H1 (cell line): ENCODE measurements around the gene BCKDHB. TPM values are rescaled to one million over a fixed set of nuclear protein-coding genes. Genes with fewer than 3 reads are reported as not detected.

Experiments
- TCF12 ChIP-seq: IDR thresholded peaks from 2 replicates; pipeline ENCODE4 v1.6.1; 2011; ENCODE audit warnings: low read depth, mild to moderate bottlenecking, low read length
- polyA plus RNA-seq, 7 experiments: library from polyadenylated mRNA; depleted of rRNA in 3 of 7; stranded (reverse) in 5 of 7; unstranded in 2 of 7; fragments of >200 nt in 5 of 7; fragments of 200-250 nt in 2 of 7; gene quantifications; 1 replicate in 5 of 7; 2 replicates in 1 of 7; 4 replicates in 1 of 7; pipeline versions ENCODE4 v1.2.1 to v1.2.3, GENCODE V29; 2011 to 2013; ENCODE audit warnings: missing spikeins in 2 of 7, mixed read lengths in 2 of 7
- total RNA-seq: library from RNA; stranded (reverse); fragmentation: NEBNext Ultra II Directional; extraction: Animal tissue kit (Norgen Biotek cat#: 25700); gene quantifications from 2 replicates; pipeline ENCODE4 v1.2.1, GENCODE V29; 2021
- TF ChIP-seq, protein P1 (sequence below): IDR thresholded peaks from 2 replicates; pipeline ENCODE4 v1.6.1; 2011; ENCODE audit warnings: low read length, improper control_type of control experiment

BCKDHB gene
- total and polyA plus RNA-seq, 2 of the 8 experiments (the other 6 are each of a cell fraction or from before 2014, with no cell fraction given), result 22.1 to 30.8 TPM

- TF ChIP-seq, protein P1, sequence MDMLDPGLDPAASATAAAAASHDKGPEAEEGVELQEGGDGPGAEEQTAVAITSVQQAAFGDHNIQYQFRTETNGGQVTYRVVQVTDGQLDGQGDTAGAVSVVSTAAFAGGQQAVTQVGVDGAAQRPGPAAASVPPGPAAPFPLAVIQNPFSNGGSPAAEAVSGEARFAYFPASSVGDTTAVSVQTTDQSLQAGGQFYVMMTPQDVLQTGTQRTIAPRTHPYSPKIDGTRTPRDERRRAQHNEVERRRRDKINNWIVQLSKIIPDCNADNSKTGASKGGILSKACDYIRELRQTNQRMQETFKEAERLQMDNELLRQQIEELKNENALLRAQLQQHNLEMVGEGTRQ, result no peak
- TF ChIP-seq TCF12, result no peak
- TF ChIP-seq, all 59 proteins: peak for 0
These were observed 183.3 kb downstream of the BCKDHB start (continued) for GRCh38 chr6:80289727-80290126.
